Coronary artery (tissue), 2 donors: ENCODE measurements around the gene ACTG2.
"Not testable (repeated sequence)": the region's sequence is repeated elsewhere in the genome, so short reads cannot be mapped to it uniquely, and the experiment has no call there.

Experiments
- DNase-seq: peaks from one replicate; pipeline ENCODE4 v3.0.0-alpha.2; 2017; ENCODE audit warnings: low spot score
- H3K27ac ChIP-seq, 2 donors: fragments of 200-600 bp; sonication (generic); one replicate each; pipeline ENCODE4 v1.5.1; 2016 to 2019
- H3K4me3 ChIP-seq: fragments of 200-600 bp; sonication (generic); 2 replicates; pipeline ENCODE4 v1.5.1; 2016; ENCODE audit warnings: mild to moderate bottlenecking, moderate library complexity
- CTCF ChIP-seq: fragments of 200-600 bp; sonication (generic); IDR thresholded peaks from one replicate; pipeline ENCODE4 v1.5.1; 2019; ENCODE audit warnings: antibody characterized with exemption

The ACTG2 gene

GRCh38 chr2:73901143-73901542 is 8.3 kb downstream of the ACTG2 start:
- Histone ChIP-seq H3K4me3 (no peak overlapping the region), H3K27ac (peak overlapping the region in 1 of 2 donors; percentile 44)
- TF ChIP-seq CTCF, result no peak
- DNase-seq, result no peak

- Histone ChIP-seq H3K27ac (no peak overlapping the region), H3K4me3 (no peak overlapping the region)
- no peak for TF ChIP-seq CTCF
- no peak for DNase-seq
Observed at GRCh38 chr2:73902284-73902683, 9.5 kb downstream of the ACTG2 start.

- no peak for TF ChIP-seq CTCF
- no peak overlapping the region for H3K27ac ChIP-seq
- no peak for DNase-seq
- H3K4me3 ChIP-seq, result no peak overlapping the region
Observed at GRCh38 chr2:73903313-73903712, 10.5 kb downstream of the ACTG2 start.

DNA sequence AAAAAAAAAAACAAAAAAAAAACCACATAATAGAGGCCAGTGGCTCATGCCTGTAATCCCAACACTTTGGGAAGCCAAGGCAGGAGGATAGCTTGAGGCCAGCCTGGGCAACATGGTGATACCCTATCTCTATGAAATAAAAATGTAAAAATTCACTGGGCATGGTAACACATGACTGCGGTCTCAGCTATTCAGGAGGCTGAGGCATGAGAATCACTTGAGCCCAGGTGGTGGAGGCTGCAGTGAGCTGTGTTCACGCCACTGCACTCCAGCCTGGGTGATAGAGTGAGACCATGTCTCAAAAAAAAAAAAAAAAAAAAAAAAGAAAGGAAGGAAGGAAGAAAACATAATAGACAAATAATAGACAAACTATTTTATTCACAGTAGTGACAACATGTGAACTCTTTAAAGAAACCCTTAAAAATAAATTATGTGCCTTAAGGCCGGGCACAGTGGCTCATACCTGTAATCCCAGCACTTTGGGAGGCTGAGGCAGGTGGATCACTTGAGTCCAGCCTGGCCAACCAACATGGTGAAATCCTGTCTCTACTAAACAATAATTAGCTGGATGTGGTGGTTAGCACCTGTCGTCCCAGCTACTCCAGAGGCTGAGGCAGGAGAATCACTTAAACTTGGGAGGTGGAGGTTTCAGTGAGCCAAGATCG is 11.3 kb downstream of the ACTG2 start:
- H3K27ac ChIP-seq, DNase-seq, H3K4me3 ChIP-seq: not testable (repeated sequence)

GRCh38 chr2:73904952-73905351 is 12.1 kb downstream of the ACTG2 start:
- TF ChIP-seq CTCF, result no peak
- no peak for DNase-seq
- H3K27ac ChIP-seq, result no peak overlapping the region

GRCh38 chr2:73906847-73907505 is 14.2 kb downstream of the ACTG2 start:
- TF ChIP-seq CTCF, result no peak
- DNase-seq, result no peak
- Histone ChIP-seq H3K27ac (no peak overlapping the region), H3K4me3 (no peak overlapping the region)

More at GRCh38 chr2:73904952-73905351, 12.1 kb downstream of the ACTG2 start:
- no peak overlapping the region for H3K4me3 ChIP-seq

- Histone ChIP-seq H3K27ac (no peak overlapping the region), H3K4me3 (no peak overlapping the region)
- no peak for TF ChIP-seq CTCF
- no peak for DNase-seq
Observed at GRCh38 chr2:73907840-73908452, 15.1 kb downstream of the ACTG2 start.
